Naive thymus-derived CD4-positive, alpha-beta T cell (primary cell): Measurements from ENCODE around the gene C1QTNF1. TPM values are rescaled to one million over a fixed set of nuclear protein-coding genes. Genes with fewer than 3 reads are reported as not detected.
A peak's percentile ranks its signal among the peaks of the same experiment; 100 is the strongest.

Experiments used
- ATAC-seq: fragments of 150-1000 bp; cut with Tn5 transposase; 2 replicates; pipeline ENCODE4 v1.10.0; 2021; ENCODE audit warnings: mild to moderate bottlenecking, moderate library complexity
- CTCF ChIA-PET: fragments of 350-600 bp; sonication (Branson Sonifier 250); formaldehyde crosslinking; loops from one replicate; lab custom pipeline; 2021; ENCODE audit warnings: antibody characterized with exemption; lab: Charles Lee
- POLR2A ChIA-PET: fragments of 350-600 bp; sonication (Branson Sonifier 250); formaldehyde crosslinking; loops from one replicate; lab custom pipeline; 2021; ENCODE audit warnings: antibody characterized with exemption, inconsistent platforms; lab: Charles Lee
- DNase-seq, 9 donors: peaks; one replicate each; pipeline versions ENCODE4 v3.0.0 to v3.0.0-alpha.2; 2020 to 2022; ENCODE audit warnings: mixed read lengths in 1 of 9
- H3K27ac ChIP-seq: one replicate; pipeline ENCODE4 v1.7.0; 2013; ENCODE audit warnings: mild to moderate bottlenecking, low read depth, low read length, moderate library complexity
- H3K27me3 ChIP-seq, 2 donors: one replicate each; pipeline ENCODE4 v1.7.0; 2013; ENCODE audit warnings: low read length in 2 of 2, mild to moderate bottlenecking in 2 of 2, moderate library complexity in 2 of 2; ENCODE audit not compliant: control insufficient read depth in 2 of 2, insufficient read depth in 2 of 2
- H3K36me3 ChIP-seq, 3 experiments: 1 replicate in 2 of 3; 2 replicates in 1 of 3; pipeline ENCODE4 v1.7.0; 2013; ENCODE audit warnings: low read length in 3 of 3, mild to moderate bottlenecking in 3 of 3, moderate library complexity in 1 of 3; ENCODE audit not compliant: insufficient read depth in 3 of 3, control insufficient read depth in 2 of 3
- H3K4me1 ChIP-seq, 2 donors: one replicate each; pipeline ENCODE4 v1.7.0; 2013; ENCODE audit warnings: low read length in 2 of 2, mild to moderate bottlenecking in 2 of 2, moderate library complexity in 1 of 2; ENCODE audit not compliant: control insufficient read depth in 2 of 2, insufficient read depth in 2 of 2
- H3K4me3 ChIP-seq: 2 replicates; pipeline ENCODE4 v1.7.0; 2013; ENCODE audit warnings: mild to moderate bottlenecking, low read length
- H3K9me3 ChIP-seq, 3 experiments: 1 replicate in 2 of 3; 2 replicates in 1 of 3; pipeline ENCODE4 v1.7.0; 2013; ENCODE audit warnings: low read length in 3 of 3; ENCODE audit not compliant: control insufficient read depth in 2 of 3
- H3K27ac Mint-ChIP-seq, 9 donors: one replicate each; pipeline ENCODE4 v1.8.0; 2020 to 2022; ENCODE audit warnings: mixed read lengths in 9 of 9, mild to moderate bottlenecking in 8 of 9, moderate library complexity in 5 of 9, inconsistent platforms in 2 of 9
- H3K27me3 Mint-ChIP-seq, 5 donors: one replicate each; pipeline ENCODE4 v1.8.0; 2021 to 2022; ENCODE audit warnings: mixed read lengths in 5 of 5, mild to moderate bottlenecking in 1 of 5
- H3K36me3 Mint-ChIP-seq, 5 donors: one replicate each; pipeline ENCODE4 v1.8.0; 2020 to 2022; ENCODE audit warnings: mixed read lengths in 5 of 5, mild to moderate bottlenecking in 3 of 5, inconsistent platforms in 1 of 5
- H3K4me1 Mint-ChIP-seq, 7 donors: one replicate each; pipeline ENCODE4 v1.8.0; 2020 to 2022; ENCODE audit warnings: mixed read lengths in 7 of 7, mild to moderate bottlenecking in 3 of 7, inconsistent platforms in 1 of 7
- H3K4me3 Mint-ChIP-seq, 10 donors: one replicate each; pipeline ENCODE4 v1.8.0; 2020 to 2022; ENCODE audit warnings: mild to moderate bottlenecking in 10 of 10, mixed read lengths in 10 of 10, moderate library complexity in 6 of 10, inconsistent platforms in 2 of 10
- H3K9me3 Mint-ChIP-seq, 11 donors: one replicate each; pipeline ENCODE4 v1.8.0; 2020 to 2022; ENCODE audit warnings: mixed read lengths in 11 of 11, mild to moderate bottlenecking in 4 of 11, inconsistent platforms in 1 of 11, moderate library complexity in 1 of 11
- intact Hi-C, 2 donors: fragments of 100-400 bp; cut with micrococcal nuclease; formaldehyde crosslinking; loops; one replicate each; pipeline ENCODE4 v1.15.1; 2023
- polyA plus RNA-seq, 2 donors: library from polyadenylated mRNA; unstranded; fragments of 300-500 nt; fragmentation: Illumina TruSeq; gene quantifications; one replicate each; pipeline ENCODE4 v1.2.3, GENCODE V29; 2021
- total RNA-seq, 6 experiments: library from RNA in 5 of 6; stranded (reverse) in 5 of 6; gene quantifications; 1 replicate in 5 of 6; 2 replicates in 1 of 6; pipeline ENCODE4 v1.2.3 and lab custom pipeline; 2021 to 2026

C1QTNF1 gene
- total and polyA plus RNA-seq, 7 experiments from 2014 or later = 0.10 TPM; not detected in 6

DNA sequence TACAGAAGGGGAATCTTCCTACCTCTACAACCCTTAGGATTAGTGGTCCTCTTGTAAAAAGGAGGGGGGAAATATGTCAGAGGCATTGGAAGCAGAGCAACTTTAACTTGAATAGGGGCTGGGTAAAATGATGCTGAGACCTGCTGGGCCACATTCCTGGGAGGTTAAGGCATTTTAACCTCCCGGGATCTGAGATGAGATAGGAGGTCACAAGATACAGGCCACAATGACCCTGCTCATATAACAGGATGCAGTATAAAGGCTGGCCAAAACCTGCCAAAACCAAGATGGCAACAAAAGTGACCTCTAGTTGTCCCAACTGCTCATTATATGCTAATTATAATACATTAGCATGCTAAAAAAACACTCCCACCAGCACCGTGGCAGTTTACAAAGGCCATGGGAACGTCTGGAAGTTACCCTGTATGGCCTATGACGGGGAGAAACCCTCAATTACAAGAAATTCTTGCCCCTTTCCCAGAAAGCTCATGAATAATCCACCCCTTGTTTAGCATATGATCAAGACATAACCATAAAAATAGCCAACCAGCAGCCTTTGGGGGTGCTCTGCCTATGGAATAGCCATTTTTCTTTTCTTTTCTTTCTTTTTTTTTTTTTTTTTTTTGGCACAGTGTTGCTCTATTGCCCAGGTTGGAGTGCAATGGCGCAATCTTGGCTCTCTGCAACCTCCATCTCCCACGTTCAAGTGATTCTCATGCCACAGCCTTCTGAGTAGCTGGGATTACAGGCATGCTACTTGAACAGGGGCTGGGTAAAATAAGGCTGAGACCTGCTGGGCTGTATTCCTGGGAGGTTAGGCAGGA is 6.2 kb upstream of the C1QTNF1 start:
- H3K36me3 Mint-ChIP-seq = peaks cover 0 to 5% (median 2%) of the 10 kb centered on the region in 5 donors
- Histone ChIP-seq H3K27me3 (no peaks in the 10 kb centered on the region), H3K4me1 (no peaks in the 10 kb centered on the region), H3K4me3 (no peak overlapping the region), H3K36me3 (no peaks in the 10 kb centered on the region), H3K9me3 (no peaks in the 10 kb centered on the region), H3K27ac (no peak overlapping the region)
- no peak overlapping the region for H3K27ac Mint-ChIP-seq
- ChIA-PET CTCF (no interaction called here), POLR2A (no interaction called here)
- H3K9me3 Mint-ChIP-seq = peaks cover 0 to 10% (median 3%) of the 10 kb centered on the region in 11 donors
- H3K4me3 Mint-ChIP-seq = no peak overlapping the region
- ATAC-seq (no peak), DNase-seq (peak in 1 of 9 donors; percentile 5)
- no peaks in the 10 kb centered on the region for H3K4me1 Mint-ChIP-seq
- intact Hi-C loops = loop anchor here in 1 of 2 donors (2.0 kb wide), 1 partner anchor 65 kb away; no protein-coding TSS in a partner anchor
- peaks cover 4 to 54% (median 13%) of the 10 kb centered on the region in 5 donors for H3K27me3 Mint-ChIP-seq

DNA sequence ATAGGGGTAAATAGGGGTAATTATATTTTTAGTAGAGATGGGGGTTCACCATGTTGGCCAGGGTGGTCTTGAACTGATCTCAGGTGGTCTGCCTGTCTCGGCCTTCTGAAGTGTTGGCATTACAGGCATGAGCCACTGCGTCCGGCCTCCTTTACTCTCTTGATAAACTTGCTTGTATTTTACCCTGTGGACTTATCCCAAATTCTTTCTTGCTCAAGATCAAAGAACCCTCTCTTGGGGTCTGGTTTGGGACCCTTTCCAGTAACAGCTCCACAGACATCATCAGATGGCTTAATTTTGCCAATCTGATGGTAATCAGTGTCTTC is 5.6 kb upstream of the C1QTNF1 start:
- ChIA-PET CTCF (interaction anchor here (1.0 kb wide), 1 partner anchor 26 kb away, joined by 6 read pairs; no protein-coding TSS in a partner anchor), POLR2A (interaction anchor here (0.8 kb wide), 1 partner anchor 9 kb away, joined by 3 read pairs; the partner anchor contains the start of gene CANT1)
- intact Hi-C loops = loop anchor here in 1 of 2 donors (2.0 kb wide), 1 partner anchor 64 kb away; no protein-coding TSS in a partner anchor

DNA sequence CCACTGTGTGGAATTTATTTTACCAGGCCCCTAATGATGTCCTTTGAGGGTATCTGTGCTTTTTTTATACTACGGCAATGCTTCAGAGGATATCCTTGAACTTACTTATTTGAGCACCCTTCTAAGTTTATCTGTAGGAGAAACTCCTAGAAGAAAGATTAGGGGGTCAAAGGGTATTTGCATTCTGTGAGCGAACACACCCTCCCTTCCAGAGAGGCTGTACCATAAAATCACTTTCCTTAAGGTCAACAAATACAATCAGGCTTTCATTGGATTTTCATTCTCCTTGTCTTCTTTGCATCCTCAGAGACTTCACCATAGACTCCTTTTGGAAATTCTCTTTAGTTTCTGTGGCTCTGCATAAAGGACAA is 4.7 kb upstream of the C1QTNF1 start:
- H3K4me3 ChIP-seq = no peak overlapping the region
- Mint-ChIP-seq H3K4me3 (no peak overlapping the region), H3K9me3 (peaks cover 0 to 5% (median 1%) of the 10 kb centered on the region in 11 donors), H3K36me3 (peaks cover 0 to under 1% (median 0%) of the 10 kb centered on the region in 5 donors), H3K4me1 (peaks cover 0 to 6% (median 3%) of the 10 kb centered on the region in 7 donors), H3K27ac (no peak overlapping the region), H3K27me3 (peaks cover 4 to 55% (median 11%) of the 10 kb centered on the region in 5 donors)
- POLR2A ChIA-PET = interaction anchor here (0.8 to 1.6 kb wide), 2 partner anchors 10 to 14 kb away, joined by 3 to 4 read pairs; partner anchors contain the start of gene CANT1
- H3K4me1 ChIP-seq = no peaks in the 10 kb centered on the region
- no peaks in the 10 kb centered on the region for H3K36me3 ChIP-seq
- no peak overlapping the region for H3K27ac ChIP-seq
- no peaks in the 10 kb centered on the region for H3K27me3 ChIP-seq
- ATAC-seq = no peak
- H3K9me3 ChIP-seq = no peaks in the 10 kb centered on the region
- no peak for DNase-seq
- CTCF ChIA-PET = interaction anchor here (0.7 to 1.0 kb wide), 4 partner anchors 25 to 1473 kb away, joined by 3 to 6 read pairs (median 4); no protein-coding TSS in a partner anchor
- intact Hi-C loops = loop anchor here (1.0 to 2.0 kb wide), 3 partner anchors 23 to 372 kb away; no protein-coding TSS in a partner anchor

More for the DNA sequence above, 5.6 kb upstream of the C1QTNF1 start:
- Mint-ChIP-seq H3K4me3 (no peak overlapping the region), H3K27ac (no peak overlapping the region), H3K4me1 (peaks cover 0 to 2% (median 0%) of the 10 kb centered on the region in 7 donors), H3K9me3 (peaks cover 0 to 10% (median 3%) of the 10 kb centered on the region in 11 donors), H3K27me3 (peaks cover 4 to 54% (median 15%) of the 10 kb centered on the region in 5 donors), H3K36me3 (peaks cover 0 to 5% (median 2%) of the 10 kb centered on the region in 5 donors)
- H3K9me3 ChIP-seq = no peaks in the 10 kb centered on the region
- DNase-seq (no peak), ATAC-seq (no peak)
- H3K4me1 ChIP-seq = no peaks in the 10 kb centered on the region
- H3K4me3 ChIP-seq = no peak overlapping the region
- no peaks in the 10 kb centered on the region for H3K36me3 ChIP-seq
- H3K27ac ChIP-seq = no peak overlapping the region
- no peaks in the 10 kb centered on the region for H3K27me3 ChIP-seq

DNA sequence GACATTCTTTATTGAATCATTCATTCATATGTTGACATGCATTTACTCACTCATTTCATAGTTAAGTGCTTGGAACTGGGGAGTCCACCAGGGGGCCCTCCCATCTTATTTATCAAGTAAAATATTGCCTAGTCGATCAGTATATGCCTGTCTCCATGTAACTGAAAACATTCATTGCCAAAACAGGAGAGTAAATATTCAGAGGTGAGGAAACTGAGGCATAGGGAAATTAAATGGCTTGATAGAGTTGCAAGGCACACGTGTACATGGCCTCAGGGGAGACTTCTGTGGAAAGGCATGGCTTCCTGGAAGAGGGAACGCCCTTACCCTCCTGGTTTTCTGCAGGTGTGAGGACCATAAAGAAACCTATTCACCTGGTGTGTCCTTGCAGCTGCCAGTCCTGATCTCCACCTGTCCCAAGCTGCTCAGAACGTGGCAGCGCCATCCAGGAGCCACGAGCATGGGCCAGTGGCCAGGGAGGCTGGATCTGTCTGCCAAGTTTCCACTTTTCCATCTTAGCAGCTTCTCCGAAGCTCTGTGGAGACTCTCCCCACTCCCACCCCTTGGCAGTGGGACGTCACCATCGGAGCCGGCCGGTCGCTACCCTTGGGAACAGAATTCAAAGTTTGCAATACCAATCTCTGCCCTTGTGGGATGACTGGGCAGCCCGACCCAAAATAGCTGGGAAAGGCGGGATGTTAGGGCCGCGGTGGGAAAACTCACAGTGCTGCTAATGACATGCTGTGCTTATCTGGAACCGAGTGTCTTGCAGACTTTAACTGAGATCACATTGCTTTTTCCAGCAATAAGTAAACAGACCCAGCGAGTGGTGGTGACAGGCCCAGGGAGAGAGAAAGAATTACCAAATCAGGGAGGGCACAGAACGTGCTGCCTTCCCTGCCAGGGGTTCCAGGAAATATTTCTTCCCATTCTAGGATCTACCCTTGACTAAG is 4.1 kb upstream of the C1QTNF1 start:
- Histone ChIP-seq H3K27ac (no peak overlapping the region), H3K4me3 (no peak overlapping the region), H3K27me3 (no peaks in the 10 kb centered on the region), H3K4me1 (peaks cover 3 to 4% of the 10 kb centered on the region in 2 donors), H3K36me3 (no peaks in the 10 kb centered on the region), H3K9me3 (no peaks in the 10 kb centered on the region)
- Mint-ChIP-seq H3K4me1 (peaks cover 0 to 9% (median 6%) of the 10 kb centered on the region in 7 donors), H3K27ac (no peak overlapping the region), H3K36me3 (no peaks in the 10 kb centered on the region), H3K4me3 (no peak overlapping the region), H3K27me3 (peaks cover 4 to 60% (median 13%) of the 10 kb centered on the region in 5 donors), H3K9me3 (peaks cover 0 to 5% (median 0%) of the 10 kb centered on the region in 11 donors)
- peak in 7 of 9 donors; percentile 26 to 66 (median 47) for DNase-seq
- peak; percentile 63 for ATAC-seq
- ChIA-PET CTCF (interaction anchor here (0.6 to 1.0 kb wide), 5 partner anchors 22 to 1472 kb away, joined by 3 to 5 read pairs (median 3); no protein-coding TSS in a partner anchor), POLR2A (interaction anchor here (1.6 kb wide), 1 partner anchor 14 kb away, joined by 4 read pairs; no protein-coding TSS in a partner anchor)
- intact Hi-C loops = loop anchor here (1.0 to 2.0 kb wide), 3 partner anchors 22 to 371 kb away; no protein-coding TSS in a partner anchor

DNA sequence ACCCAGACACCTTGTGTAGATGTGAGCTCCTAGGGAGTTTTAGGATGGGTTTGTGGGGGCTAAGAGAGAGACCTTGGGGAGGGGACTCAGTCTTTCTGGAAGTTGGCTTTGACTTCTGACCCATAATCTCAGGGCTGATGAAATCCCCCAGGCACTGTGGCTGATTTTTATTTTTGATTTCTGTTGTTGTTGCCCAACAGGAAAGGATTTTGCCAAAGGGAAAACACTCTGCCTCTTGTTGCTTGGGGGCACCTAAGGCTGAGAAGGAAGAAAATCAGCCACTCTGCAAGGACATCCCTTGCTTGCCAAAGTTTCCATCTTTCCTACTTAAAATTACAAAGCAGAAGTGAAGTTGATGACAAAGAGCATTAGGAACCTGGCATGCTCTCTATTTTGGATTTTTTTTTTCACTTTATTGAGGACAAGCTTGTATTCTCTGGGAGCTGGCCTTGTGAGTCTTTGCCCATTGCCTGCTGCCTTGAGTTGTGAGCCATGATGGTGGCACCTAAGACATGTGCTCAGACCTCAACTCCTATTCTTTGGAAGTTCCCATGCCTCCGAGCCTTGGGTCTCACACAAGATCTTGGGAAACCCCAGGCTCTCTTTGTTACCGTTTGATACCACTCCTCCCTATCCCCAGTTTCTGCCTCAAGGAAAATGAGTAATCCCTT is 3.2 kb upstream of the C1QTNF1 start:
- CTCF ChIA-PET = interaction anchor here (0.6 to 1.0 kb wide), 5 partner anchors 16 to 566 kb away, joined by 3 to 5 read pairs (median 3); no protein-coding TSS in a partner anchor
- no peaks in the 10 kb centered on the region for H3K9me3 ChIP-seq
- H3K4me3 ChIP-seq = no peak overlapping the region
- H3K36me3 ChIP-seq = no peaks in the 10 kb centered on the region
- intact Hi-C loops = no loop called here
- H3K4me3 Mint-ChIP-seq = no peak overlapping the region
- H3K27me3 ChIP-seq = no peaks in the 10 kb centered on the region
- H3K27me3 Mint-ChIP-seq = peaks cover 9 to 65% (median 20%) of the 10 kb centered on the region in 5 donors
- DNase-seq (no peak), ATAC-seq (no peak)
- H3K36me3 Mint-ChIP-seq = no peaks in the 10 kb centered on the region
- H3K4me1 Mint-ChIP-seq = peaks cover 0 to 9% (median 6%) of the 10 kb centered on the region in 7 donors
- peaks cover 0 to 1% (median 0%) of the 10 kb centered on the region in 11 donors for H3K9me3 Mint-ChIP-seq
- POLR2A ChIA-PET = interaction anchor here (0.8 to 1.6 kb wide), 2 partner anchors 15 to 18 kb away, joined by 4 read pairs; no protein-coding TSS in a partner anchor
- no peak overlapping the region for H3K27ac Mint-ChIP-seq
- no peak overlapping the region for H3K27ac ChIP-seq
- H3K4me1 ChIP-seq = peaks cover 4% of the 10 kb centered on the region in 2 donors
